ENCODE results near the gene GHRHR. TPM values are rescaled to one million over a fixed set of nuclear protein-coding genes. Genes with fewer than 3 reads are reported as not detected.
A peak's percentile ranks its signal among the peaks of the same experiment; 100 is the strongest.

Gene GHRHR
- total and polyA plus RNA-seq, 2 of the 4 experiments (the other 2 are of a cell fraction): not detected

GRCh38 chr7:30997316-30997715, 33.6 kb downstream of the GHRHR start:
- no peak overlapping the region for H2BK5ac ChIP-seq (ENCODE audit: low read depth, low read length, poor library complexity, severe bottlenecking)
- H2AFZ ChIP-seq (replicated peaks; ENCODE audit: low read length, poor library complexity): no peak overlapping the region
- H3K9ac ChIP-seq (ENCODE audit: low read depth, low read length): no peak overlapping the region
- no peak overlapping the region for H2BK120ac ChIP-seq (ENCODE audit: low read depth, low read length)
- TF ChIP-seq MXI1 (IDR thresholded peaks at IDR 0.05; ENCODE audit: borderline replicate concordance, low read depth, low read length) (no peak), USF2 (IDR thresholded peaks at IDR 0.05; ENCODE audit: low read depth, low read length) (no peak), FOS (IDR thresholded peaks at IDR 0.05; ENCODE audit: low read depth, low read length) (no peak), RCOR1 (IDR thresholded peaks at IDR 0.05; ENCODE audit: insufficient replicate concordance, low read length) (no peak), NFE2L2 (IDR thresholded peaks at IDR 0.05; ENCODE audit: low read depth, low read length) (no peak), MAZ (IDR thresholded peaks at IDR 0.05; ENCODE audit: borderline replicate concordance, low read depth, low read length) (no peak), CEBPB (IDR thresholded peaks at IDR 0.05; ENCODE audit: low read depth, low read length) (no peak), BHLHE40 (IDR thresholded peaks at IDR 0.05; ENCODE audit: low read depth, low read length) (no peak), MAFK (IDR thresholded peaks at IDR 0.05; ENCODE audit: low read depth, low read length) (no peak), CHD1 (IDR thresholded peaks at IDR 0.05; ENCODE audit: low read depth, low read length) (no peak), RFX5 (IDR thresholded peaks at IDR 0.05; ENCODE audit: low read depth, low read length) (no peak), RAD21 (IDR thresholded peaks at IDR 0.05; ENCODE audit: low read length) (no peak), CTCF (conservative IDR thresholded peaks at IDR 0.05; ENCODE audit: low read depth, low read length) (no peak), SMC3 (IDR thresholded peaks at IDR 0.05; ENCODE audit: low read depth, low read length) (no peak)
- TF ChIP-seq, protein P1, sequence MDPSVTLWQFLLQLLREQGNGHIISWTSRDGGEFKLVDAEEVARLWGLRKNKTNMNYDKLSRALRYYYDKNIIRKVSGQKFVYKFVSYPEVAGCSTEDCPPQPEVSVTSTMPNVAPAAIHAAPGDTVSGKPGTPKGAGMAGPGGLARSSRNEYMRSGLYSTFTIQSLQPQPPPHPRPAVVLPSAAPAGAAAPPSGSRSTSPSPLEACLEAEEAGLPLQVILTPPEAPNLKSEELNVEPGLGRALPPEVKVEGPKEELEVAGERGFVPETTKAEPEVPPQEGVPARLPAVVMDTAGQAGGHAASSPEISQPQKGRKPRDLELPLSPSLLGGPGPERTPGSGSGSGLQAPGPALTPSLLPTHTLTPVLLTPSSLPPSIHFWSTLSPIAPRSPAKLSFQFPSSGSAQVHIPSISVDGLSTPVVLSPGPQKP (IDR thresholded peaks at IDR 0.05; ENCODE audit: borderline replicate concordance, low read depth, low read length): no peak
- H3K4ac ChIP-seq (ENCODE audit: low read depth, low read length): no peak overlapping the region
- H3K27ac ChIP-seq (ENCODE audit: insufficient read depth, low read length): no peak overlapping the region
- no peaks in the 10 kb centered on the region for H3K9me1 ChIP-seq (ENCODE audit: insufficient read depth, low read length)
- H3K23ac ChIP-seq (ENCODE audit: low read depth, low read length): no peak overlapping the region
- H3K36me3 ChIP-seq (ENCODE audit: control insufficient read depth, insufficient read depth, low read length): no peaks in the 10 kb centered on the region
- H4K91ac ChIP-seq (ENCODE audit: insufficient read depth, low read depth, low read length): no peak overlapping the region
- no peaks in the 10 kb centered on the region for H3K79me1 ChIP-seq (ENCODE audit: low read depth in 1 of 2, low read length in 2 of 2)
- DNase-seq: peak; percentile 22
- ChIA-PET CTCF (no interaction called here), POLR2A (ENCODE audit: unreplicated experiment) (no interaction called here)
- intact Hi-C loops (cut with micrococcal nuclease) (no loop called here), dilution Hi-C loops (cut with HindIII; ENCODE audit: low sequenced_read_pairs, unreplicated experiment) (no loop called here), in situ Hi-C loops (cut with MboI; ENCODE audit: low sequenced_read_pairs) (no loop called here)
- 20% methylated on average over 1 of the region's 7 CpGs; no CpG with 5 or more reads in 1 of the 2 experiments for WGBS, 2 experiments (ENCODE audit: extremely low coverage in 2 of 2, insufficient read length in 1 of 2)
- ATAC-seq (ENCODE audit: low read depth): peak; percentile 37; the same call in 1 of the 2 replicates
- no peak overlapping the region for H2AK9ac ChIP-seq (replicated peaks; ENCODE audit: low read depth, low read length, poor library complexity)
- H3K27me3 ChIP-seq (ENCODE audit: control insufficient read depth, insufficient read depth, low read length): peaks cover 5% of the 10 kb centered on the region
- no peak overlapping the region for H2BK15ac ChIP-seq (ENCODE audit: low read depth, low read length)
- H2BK20ac ChIP-seq (ENCODE audit: low read depth, low read length): no peak overlapping the region
- no peak overlapping the region for H2AK5ac ChIP-seq (ENCODE audit: low read depth, low read length)
- no peak overlapping the region for H3K4me3 ChIP-seq (ENCODE audit: insufficient read depth, low read depth, low read length)
- no TSS peak for BruUV-seq (replicated peaks)
- no peak overlapping the region for H3K56ac ChIP-seq (ENCODE audit: extremely low read depth, insufficient read depth, low read length)
- no peaks in the 10 kb centered on the region for H4K20me1 ChIP-seq (ENCODE audit: insufficient read depth, low read length)
- no peak overlapping the region for H4K5ac ChIP-seq (ENCODE audit: low read depth, low read length)
- H3K14ac ChIP-seq (replicated peaks; ENCODE audit: low read depth, low read length): no peak overlapping the region
- no peak overlapping the region for H3K18ac ChIP-seq (ENCODE audit: low read depth, low read length)
- no peaks in the 10 kb centered on the region for H3K4me1 ChIP-seq (ENCODE audit: control insufficient read depth, insufficient read depth, low read length)
- no peak overlapping the region for H4K8ac ChIP-seq (ENCODE audit: low read depth in 2 of 2, low read length in 2 of 2)
- no peak overlapping the region for H3K4me2 ChIP-seq (ENCODE audit: low read depth, low read length)
- no peaks in the 10 kb centered on the region; the same call in 1 of the 2 replicates for H3K9me3 ChIP-seq (ENCODE audit: control insufficient read depth, insufficient read depth, low read length)
